IPS-NIHi7 (cell line): ENCODE measurements around the gene DQX1.
"Not testable (repeated sequence)": the region's sequence is repeated elsewhere in the genome, so short reads cannot be mapped to it uniquely, and the experiment has no call there.

Experiments
- DNase-seq: peaks from one replicate; pipeline ENCODE4 v3.0.0; 2012; ENCODE audit warnings: mixed read lengths; ENCODE audit errors: extremely low spot score

The DQX1 gene

GRCh38 chr2:74525717-74526648 lies at the start of gene DQX1:
TSS of gene DQX1 (minus strand) at chr2:74526231. CDS start at chr2:74525729, 502 bp downstream.
- DNase-seq = peak; percentile 53

- DNase-seq = no peak
Measured at GRCh38 chr2:74575320-74575719, 49.3 kb upstream of the DQX1 start.

- DNase-seq = no peak
Measured at GRCh38 chr2:74573747-74574562, 47.9 kb upstream of the DQX1 start.

GRCh38 chr2:74572178-74572925 lies 46.3 kb upstream of the DQX1 start:
- DNase-seq = no peak

- no peak for DNase-seq
Measured at GRCh38 chr2:74571058-74571457, 45.0 kb upstream of the DQX1 start.

GRCh38 chr2:74569686-74570085 lies 43.7 kb upstream of the DQX1 start:
- DNase-seq = no peak

GRCh38 chr2:74567881-74568280 lies 41.9 kb upstream of the DQX1 start:
- no peak for DNase-seq

GRCh38 chr2:74566754-74567085 lies 40.7 kb upstream of the DQX1 start:
- no peak for DNase-seq

- no peak for DNase-seq
Measured at GRCh38 chr2:74566076-74566753, 40.2 kb upstream of the DQX1 start.

GRCh38 chr2:74564222-74564621 lies 38.2 kb upstream of the DQX1 start:
- DNase-seq = no peak

- DNase-seq = no peak
Measured at GRCh38 chr2:74562126-74562775, 36.2 kb upstream of the DQX1 start.

GRCh38 chr2:74561022-74561421 lies 35.0 kb upstream of the DQX1 start:
- not testable (repeated sequence) for DNase-seq

- no peak for DNase-seq
Measured at GRCh38 chr2:74560591-74560990, 34.6 kb upstream of the DQX1 start.

- DNase-seq = peak; percentile 45
Measured at GRCh38 chr2:74559912-74560311, 33.9 kb upstream of the DQX1 start.

GRCh38 chr2:74558284-74559230 lies 32.5 kb upstream of the DQX1 start:
- no peak for DNase-seq

GRCh38 chr2:74556831-74557370 lies 30.9 kb upstream of the DQX1 start:
- DNase-seq = no peak

- no peak for DNase-seq
Measured at GRCh38 chr2:74556159-74556558, 30.1 kb upstream of the DQX1 start.

GRCh38 chr2:74555610-74556103 lies 29.6 kb upstream of the DQX1 start:
- no peak for DNase-seq

GRCh38 chr2:74554820-74555531 lies 28.9 kb upstream of the DQX1 start:
- peak; percentile 64 for DNase-seq
